GM12801 (cell line): ENCODE results near the gene CLC.

Source experiments
- TF ChIP-seq, protein P1 (sequence below): IDR thresholded peaks from one replicate; pipeline ENCODE4 v1.5.1; 2011; ENCODE audit warnings: control low read depth; ENCODE audit not compliant: insufficient read length; ENCODE audit errors: extremely low read depth

The CLC gene

DNA sequence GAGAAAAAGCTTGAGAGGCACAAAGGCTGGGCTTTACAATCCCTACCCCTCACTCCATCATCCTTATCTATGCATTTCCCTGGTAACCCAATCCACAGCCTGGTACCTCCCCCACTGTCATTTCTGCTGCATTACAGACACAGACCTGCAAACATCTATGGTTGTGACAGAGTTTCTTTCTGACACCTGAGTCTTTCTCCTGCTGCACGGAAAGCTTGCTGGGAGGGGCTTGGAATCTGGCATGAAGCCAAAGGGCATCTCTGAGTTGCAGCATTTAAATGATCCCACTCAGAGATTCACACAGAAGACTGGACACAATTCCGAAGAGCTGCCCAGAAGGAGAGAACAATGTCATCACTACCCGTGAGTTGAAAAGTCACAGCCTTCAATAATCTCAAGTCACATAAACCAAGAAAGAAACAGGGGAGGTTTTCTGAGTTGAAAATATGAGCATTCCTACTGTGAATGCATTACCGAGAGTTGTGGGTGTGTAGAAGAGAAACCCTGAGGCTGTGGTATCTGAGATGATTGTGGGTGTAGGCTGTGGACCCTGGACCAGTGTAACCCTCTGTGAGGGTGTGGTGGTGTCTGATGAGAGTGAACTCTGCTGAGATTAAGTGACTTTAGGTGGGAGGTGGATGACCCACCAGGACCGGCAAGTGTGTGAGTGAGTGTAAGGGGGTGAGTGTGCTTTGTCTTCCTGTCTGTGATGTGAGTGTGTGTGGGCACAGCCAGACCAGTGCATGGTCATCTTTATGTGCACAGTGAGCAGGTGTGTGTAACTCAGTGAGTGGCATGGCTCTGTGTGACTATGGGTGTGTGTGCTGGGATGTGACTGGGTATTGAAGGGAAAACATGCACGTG is 33.4 kb downstream of the CLC start, which contains the start of gene LGALS14:
TSS of gene LGALS14 (plus strand) at position 301 of the 864 bp plus-strand sequence. CDS start at position 349, 48 bp downstream.
- TF ChIP-seq, protein P1, sequence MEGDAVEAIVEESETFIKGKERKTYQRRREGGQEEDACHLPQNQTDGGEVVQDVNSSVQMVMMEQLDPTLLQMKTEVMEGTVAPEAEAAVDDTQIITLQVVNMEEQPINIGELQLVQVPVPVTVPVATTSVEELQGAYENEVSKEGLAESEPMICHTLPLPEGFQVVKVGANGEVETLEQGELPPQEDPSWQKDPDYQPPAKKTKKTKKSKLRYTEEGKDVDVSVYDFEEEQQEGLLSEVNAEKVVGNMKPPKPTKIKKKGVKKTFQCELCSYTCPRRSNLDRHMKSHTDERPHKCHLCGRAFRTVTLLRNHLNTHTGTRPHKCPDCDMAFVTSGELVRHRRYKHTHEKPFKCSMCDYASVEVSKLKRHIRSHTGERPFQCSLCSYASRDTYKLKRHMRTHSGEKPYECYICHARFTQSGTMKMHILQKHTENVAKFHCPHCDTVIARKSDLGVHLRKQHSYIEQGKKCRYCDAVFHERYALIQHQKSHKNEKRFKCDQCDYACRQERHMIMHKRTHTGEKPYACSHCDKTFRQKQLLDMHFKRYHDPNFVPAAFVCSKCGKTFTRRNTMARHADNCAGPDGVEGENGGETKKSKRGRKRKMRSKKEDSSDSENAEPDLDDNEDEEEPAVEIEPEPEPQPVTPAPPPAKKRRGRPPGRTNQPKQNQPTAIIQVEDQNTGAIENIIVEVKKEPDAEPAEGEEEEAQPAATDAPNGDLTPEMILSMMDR = no peak

DNA sequence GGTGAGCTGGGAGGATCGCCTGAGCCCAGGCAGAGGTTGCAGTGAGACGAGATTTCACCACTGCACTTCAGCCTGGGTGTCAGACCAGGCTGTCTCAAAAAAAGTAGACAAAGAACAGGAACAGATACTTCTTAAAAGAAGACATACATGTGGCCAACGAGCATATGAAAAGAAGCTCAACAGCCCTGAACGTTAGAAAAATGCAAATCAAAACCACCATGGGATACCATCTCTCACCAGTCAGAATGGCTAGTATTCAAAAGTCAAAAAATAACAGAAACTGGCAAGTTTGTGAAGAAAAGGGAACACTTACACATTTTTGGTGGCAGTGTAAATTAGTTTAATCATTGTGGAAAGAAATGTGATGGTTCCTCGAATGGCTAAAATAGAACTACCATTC is 36.5 kb downstream of the CLC start:
- TF ChIP-seq, protein P1 = no peak

DNA sequence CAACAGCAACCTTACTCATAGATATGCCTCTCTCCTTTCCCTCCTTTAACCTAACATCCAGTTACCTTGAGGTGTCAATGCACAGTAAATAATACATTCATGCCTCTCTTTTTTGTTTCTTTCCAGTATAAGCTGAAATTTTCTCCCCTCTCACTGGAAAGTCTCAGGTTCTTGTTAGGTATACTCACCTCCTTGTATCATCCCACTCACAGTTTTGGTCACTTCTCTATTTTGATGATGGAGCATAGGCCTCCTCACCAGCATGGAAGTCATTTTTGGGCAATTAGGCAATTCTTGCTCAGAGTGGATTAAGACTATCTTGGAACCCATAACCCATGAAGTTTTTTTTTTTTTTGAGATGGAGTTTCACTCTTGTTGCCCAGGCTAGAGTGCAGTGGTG is 39.3 kb downstream of the CLC start:
- TF ChIP-seq, protein P1 = no peak

DNA sequence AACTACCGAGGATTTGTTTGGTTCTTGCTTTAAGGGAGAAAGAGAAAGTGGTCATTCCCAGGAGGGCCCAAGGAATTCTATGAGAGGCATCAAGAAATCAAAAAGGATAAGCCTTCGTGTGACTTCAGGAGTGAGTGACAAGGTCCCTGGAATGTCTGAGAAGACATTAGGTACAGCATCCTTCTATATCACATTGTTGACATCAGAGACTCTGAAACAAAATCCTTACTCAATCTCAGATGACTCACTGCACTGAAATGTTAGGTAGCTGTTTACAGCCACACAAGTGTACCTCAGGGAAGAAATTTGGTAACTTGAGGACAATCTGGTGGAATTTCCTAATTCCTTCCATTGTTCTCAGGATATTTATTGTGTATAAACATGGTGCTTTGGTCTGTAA is 41.4 kb downstream of the CLC start:
- TF ChIP-seq, protein P1 = no peak

DNA sequence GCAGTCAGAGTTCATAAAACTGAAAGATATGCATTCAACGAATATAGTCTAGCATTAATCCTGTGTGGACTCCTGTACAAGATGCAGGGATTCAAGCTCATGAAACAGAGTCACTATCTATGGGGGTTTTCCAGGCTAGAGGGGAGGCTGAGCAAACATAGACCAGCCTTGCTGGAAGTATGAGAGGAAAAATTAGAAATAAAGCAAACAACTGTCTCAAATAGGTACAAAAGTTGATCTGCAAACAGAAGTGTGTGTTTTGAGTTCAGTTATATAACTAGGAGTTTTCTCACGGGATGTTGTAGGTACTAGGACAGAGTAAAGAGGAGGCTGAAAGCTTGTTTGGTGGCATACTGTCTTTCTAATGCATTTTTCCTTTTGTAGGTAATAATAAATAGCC is 42.1 kb downstream of the CLC start:
- TF ChIP-seq, protein P1 = no peak

DNA sequence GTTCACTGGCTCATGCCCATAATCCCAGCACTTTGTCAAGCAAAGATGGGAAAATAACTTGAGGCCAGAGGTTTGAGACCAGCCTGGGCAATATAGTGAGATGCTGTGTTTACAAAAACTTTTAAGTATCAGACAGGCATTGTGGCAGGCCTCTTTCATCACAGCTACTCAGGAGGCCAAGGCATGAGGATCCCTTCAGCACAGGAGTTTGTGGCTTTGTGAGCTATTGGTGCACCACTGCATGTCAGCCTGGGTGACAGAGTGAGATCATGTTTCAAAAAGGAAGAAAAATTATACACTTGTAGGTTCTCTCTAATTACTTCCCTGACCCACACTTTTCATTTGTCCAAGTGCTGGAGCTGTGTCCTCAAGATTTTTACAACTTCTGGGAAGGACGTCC is 45.0 kb downstream of the CLC start:
- TF ChIP-seq, protein P1 = no peak

DNA sequence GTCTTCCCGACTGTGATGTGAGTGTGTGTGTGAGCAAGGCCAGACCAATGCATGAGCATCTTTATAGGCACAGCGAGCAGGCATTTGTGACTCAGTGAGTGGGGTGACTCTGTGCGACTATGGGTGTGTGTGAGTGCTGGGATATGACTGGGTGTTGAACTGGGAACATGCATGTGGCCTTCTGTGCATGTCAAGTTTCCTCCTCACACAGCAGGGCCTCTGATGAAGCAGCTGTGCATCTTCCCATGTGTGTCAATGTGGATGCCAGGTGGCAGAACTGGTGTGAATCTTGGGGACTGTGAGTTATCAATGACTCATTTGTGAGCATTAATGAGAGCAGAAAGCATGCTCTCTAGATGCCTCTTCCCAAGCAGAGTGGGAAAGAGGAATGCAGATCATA is 45.7 kb downstream of the CLC start:
- TF ChIP-seq, protein P1 = no peak
